Measurements from ENCODE around the gene CDH13.

CDH13 gene

DNA sequence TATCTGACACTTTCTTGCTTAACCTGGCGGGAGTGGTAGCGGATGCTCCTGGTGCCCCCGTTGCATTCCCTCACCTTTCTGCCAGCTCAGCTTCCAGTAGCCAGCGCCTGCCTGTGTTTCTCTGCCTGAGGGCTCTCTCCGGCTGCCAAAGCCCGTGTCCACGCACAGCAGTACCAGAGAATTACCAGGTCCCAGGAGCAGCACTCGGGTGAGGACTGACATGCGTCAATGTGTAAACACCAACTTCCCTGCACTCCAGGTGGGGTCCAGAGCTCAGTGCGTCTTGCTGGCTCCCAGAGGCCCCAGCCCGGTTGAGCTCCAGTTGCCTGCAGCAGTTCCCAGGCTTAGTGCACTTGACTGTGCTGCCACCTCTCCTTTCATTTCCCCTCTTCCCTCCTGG, 54.8 kb downstream of the CDH13 start:
- Histone ChIP-seq H3K4me1 (ENCODE audit: control insufficient read depth, insufficient read depth, low read length) (no peaks in the 10 kb centered on the region), H3K9me3 (ENCODE audit: control insufficient read depth, insufficient read depth, low read depth, low read length) (no peaks in the 10 kb centered on the region), H3K36me3 (ENCODE audit: control insufficient read depth in 2 of 2, insufficient read depth in 1 of 2, low read length in 2 of 2) (no peaks in the 10 kb centered on the region), H3K4me3 (ENCODE audit: low read depth, low read length) (no peak overlapping the region), H3K27ac (ENCODE audit: extremely low read depth, low read depth, low read length) (no peak overlapping the region)
- ChIA-PET CTCF (no interaction called here), POLR2A (no interaction called here)
- TF ChIP-seq, protein P1, sequence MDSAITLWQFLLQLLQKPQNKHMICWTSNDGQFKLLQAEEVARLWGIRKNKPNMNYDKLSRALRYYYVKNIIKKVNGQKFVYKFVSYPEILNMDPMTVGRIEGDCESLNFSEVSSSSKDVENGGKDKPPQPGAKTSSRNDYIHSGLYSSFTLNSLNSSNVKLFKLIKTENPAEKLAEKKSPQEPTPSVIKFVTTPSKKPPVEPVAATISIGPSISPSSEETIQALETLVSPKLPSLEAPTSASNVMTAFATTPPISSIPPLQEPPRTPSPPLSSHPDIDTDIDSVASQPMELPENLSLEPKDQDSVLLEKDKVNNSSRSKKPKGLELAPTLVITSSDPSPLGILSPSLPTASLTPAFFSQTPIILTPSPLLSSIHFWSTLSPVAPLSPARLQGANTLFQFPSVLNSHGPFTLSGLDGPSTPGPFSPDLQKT (IDR thresholded peaks at IDR 0.05; ENCODE audit: borderline replicate concordance, low read depth, low read length): no peak
- TF ChIP-seq ZNF157 (tag by site-specific recombination; IDR thresholded peaks at IDR 0.05): no peak
- TF ChIP-seq, protein P2, sequence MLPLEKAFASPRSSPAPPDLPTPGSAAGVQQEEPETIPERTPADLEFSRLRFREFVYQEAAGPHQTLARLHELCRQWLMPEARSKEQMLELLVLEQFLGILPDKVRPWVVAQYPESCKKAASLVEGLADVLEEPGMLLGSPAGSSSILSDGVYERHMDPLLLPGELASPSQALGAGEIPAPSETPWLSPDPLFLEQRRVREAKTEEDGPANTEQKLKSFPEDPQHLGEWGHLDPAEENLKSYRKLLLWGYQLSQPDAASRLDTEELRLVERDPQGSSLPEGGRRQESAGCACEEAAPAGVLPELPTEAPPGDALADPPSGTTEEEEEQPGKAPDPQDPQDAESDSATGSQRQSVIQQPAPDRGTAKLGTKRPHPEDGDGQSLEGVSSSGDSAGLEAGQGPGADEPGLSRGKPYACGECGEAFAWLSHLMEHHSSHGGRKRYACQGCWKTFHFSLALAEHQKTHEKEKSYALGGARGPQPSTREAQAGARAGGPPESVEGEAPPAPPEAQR (tag by site-specific recombination; IDR thresholded peaks at IDR 0.05): no peak
- TF ChIP-seq, protein P3, sequence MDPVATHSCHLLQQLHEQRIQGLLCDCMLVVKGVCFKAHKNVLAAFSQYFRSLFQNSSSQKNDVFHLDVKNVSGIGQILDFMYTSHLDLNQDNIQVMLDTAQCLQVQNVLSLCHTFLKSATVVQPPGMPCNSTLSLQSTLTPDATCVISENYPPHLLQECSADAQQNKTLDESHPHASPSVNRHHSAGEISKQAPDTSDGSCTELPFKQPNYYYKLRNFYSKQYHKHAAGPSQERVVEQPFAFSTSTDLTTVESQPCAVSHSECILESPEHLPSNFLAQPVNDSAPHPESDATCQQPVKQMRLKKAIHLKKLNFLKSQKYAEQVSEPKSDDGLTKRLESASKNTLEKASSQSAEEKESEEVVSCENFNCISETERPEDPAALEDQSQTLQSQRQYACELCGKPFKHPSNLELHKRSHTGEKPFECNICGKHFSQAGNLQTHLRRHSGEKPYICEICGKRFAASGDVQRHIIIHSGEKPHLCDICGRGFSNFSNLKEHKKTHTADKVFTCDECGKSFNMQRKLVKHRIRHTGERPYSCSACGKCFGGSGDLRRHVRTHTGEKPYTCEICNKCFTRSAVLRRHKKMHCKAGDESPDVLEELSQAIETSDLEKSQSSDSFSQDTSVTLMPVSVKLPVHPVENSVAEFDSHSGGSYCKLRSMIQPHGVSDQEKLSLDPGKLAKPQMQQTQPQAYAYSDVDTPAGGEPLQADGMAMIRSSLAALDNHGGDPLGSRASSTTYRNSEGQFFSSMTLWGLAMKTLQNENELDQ (tag by site-specific recombination; IDR thresholded peaks at IDR 0.05; ENCODE audit: low read depth): no peak
- no peak for TF ChIP-seq ZBTB48 (tag by site-specific recombination; IDR thresholded peaks at IDR 0.05)
- no peak for TF ChIP-seq ZNF610 (tag by site-specific recombination; IDR thresholded peaks at IDR 0.05; ENCODE audit: borderline replicate concordance)
- TF ChIP-seq, protein P4, sequence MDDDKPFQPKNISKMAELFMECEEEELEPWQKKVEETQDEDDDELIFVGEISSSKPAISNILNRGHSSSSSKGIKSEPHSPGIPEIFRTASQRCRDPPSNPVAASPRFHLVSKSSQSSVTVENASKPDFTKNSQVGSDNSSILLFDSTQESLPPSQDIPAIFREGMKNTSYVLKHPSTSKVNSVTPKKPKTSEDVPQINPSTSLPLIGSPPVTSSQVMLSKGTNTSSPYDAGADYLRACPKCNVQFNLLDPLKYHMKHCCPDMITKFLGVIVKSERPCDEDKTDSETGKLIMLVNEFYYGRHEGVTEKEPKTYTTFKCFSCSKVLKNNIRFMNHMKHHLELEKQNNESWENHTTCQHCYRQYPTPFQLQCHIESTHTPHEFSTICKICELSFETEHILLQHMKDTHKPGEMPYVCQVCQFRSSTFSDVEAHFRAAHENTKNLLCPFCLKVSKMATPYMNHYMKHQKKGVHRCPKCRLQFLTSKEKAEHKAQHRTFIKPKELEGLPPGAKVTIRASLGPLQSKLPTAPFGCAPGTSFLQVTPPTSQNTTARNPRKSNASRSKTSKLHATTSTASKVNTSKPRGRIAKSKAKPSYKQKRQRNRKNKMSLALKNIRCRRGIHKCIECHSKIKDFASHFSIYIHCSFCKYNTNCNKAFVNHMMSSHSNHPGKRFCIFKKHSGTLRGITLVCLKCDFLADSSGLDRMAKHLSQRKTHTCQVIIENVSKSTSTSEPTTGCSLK (tag by site-specific recombination; IDR thresholded peaks at IDR 0.05): no peak
- no peak for TF ChIP-seq SETDB1 (IDR thresholded peaks at IDR 0.05; ENCODE audit: insufficient read length, low read length)
- no peak for TF ChIP-seq ZNF138 (tag by site-specific recombination; IDR thresholded peaks at IDR 0.05; ENCODE audit: borderline replicate concordance)
- no peak for TF ChIP-seq ZNF629 (tag by site-specific recombination; IDR thresholded peaks at IDR 0.05)

DNA sequence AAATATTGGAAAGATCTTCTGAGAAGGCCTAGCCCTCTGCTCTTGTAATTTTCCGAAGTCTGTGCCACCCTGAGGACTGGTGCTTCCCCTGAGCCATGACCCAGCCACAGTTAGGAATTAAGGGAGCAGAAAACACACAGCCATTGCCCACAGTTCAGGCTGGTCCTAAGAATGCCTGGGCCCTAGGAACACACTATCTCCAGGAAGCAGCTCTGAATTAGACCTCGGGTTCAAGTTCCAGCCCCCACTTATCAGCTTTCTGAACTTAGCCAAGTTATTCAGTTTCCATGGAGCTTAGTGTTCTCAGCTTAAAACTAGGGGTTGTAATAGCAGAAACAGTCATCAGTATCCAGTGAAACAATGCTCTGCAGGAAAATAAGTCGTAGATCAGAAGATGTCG, 56.0 kb downstream of the CDH13 start:
- H3K4me3 ChIP-seq (ENCODE audit: low read depth, low read length): no peak overlapping the region
- POLR2A ChIA-PET: no interaction called here
- no peaks in the 10 kb centered on the region for H3K36me3 ChIP-seq (ENCODE audit: control insufficient read depth in 2 of 2, insufficient read depth in 1 of 2, low read length in 2 of 2)
- no peak overlapping the region for H3K27ac ChIP-seq (ENCODE audit: extremely low read depth, low read depth, low read length)
- no peaks in the 10 kb centered on the region for H3K4me1 ChIP-seq (ENCODE audit: control insufficient read depth, insufficient read depth, low read length)
- H3K9me3 ChIP-seq (ENCODE audit: control insufficient read depth, insufficient read depth, low read depth, low read length): no peaks in the 10 kb centered on the region
- CTCF ChIA-PET: no interaction called here
- TF ChIP-seq ZNF621 (tag by site-specific recombination; IDR thresholded peaks at IDR 0.05) (no peak), ZNF214 (tag by site-specific recombination; IDR thresholded peaks at IDR 0.05; ENCODE audit: borderline replicate concordance) (no peak), RBAK (tag by site-specific recombination; IDR thresholded peaks at IDR 0.05) (no peak), ZNF548 (tag by site-specific recombination; IDR thresholded peaks at IDR 0.05) (no peak), ZBTB48 (tag by site-specific recombination; IDR thresholded peaks at IDR 0.05) (no peak), MYNN (tag by site-specific recombination; IDR thresholded peaks at IDR 0.05; ENCODE audit: borderline replicate concordance) (no peak), ZNF843 (tag by site-specific recombination; IDR thresholded peaks at IDR 0.05) (no peak), ZBTB21 (tag by site-specific recombination; IDR thresholded peaks at IDR 0.05) (no peak), ZNF211 (tag by site-specific recombination; IDR thresholded peaks at IDR 0.05; ENCODE audit: low read depth) (no peak)
- TF ChIP-seq, protein P5, sequence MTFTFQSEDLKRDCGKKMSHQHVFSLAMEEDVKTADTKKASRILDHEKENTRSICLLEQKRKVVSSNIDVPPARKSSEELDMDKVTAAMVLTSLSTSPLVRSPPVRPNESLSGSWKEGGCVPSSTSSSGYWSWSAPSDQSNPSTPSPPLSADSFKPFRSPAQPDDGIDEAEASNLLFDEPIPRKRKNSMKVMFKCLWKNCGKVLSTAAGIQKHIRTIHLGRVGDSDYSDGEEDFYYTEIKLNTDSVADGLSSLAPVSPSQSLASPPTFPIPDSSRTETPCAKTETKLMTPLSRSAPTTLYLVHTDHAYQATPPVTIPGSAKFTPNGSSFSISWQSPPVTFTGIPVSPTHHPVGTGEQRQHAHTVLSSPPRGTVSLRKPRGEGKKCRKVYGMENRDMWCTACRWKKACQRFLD (tag by site-specific recombination; IDR thresholded peaks at IDR 0.05): no peak
- TF ChIP-seq, protein P6, sequence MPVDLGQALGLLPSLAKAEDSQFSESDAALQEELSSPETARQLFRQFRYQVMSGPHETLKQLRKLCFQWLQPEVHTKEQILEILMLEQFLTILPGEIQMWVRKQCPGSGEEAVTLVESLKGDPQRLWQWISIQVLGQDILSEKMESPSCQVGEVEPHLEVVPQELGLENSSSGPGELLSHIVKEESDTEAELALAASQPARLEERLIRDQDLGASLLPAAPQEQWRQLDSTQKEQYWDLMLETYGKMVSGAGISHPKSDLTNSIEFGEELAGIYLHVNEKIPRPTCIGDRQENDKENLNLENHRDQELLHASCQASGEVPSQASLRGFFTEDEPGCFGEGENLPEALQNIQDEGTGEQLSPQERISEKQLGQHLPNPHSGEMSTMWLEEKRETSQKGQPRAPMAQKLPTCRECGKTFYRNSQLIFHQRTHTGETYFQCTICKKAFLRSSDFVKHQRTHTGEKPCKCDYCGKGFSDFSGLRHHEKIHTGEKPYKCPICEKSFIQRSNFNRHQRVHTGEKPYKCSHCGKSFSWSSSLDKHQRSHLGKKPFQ (tag by site-specific recombination; IDR thresholded peaks at IDR 0.05): no peak

Measured in HEK293 (cell line).